Cardiac fibroblast (primary cell): ENCODE results near the gene PHLDB3.

Experiments
- DNase-seq, 2 donors: peaks; one replicate each; pipeline versions ENCODE4 v3.0.0 to v3.0.0-alpha.2; 2010; ENCODE audit warnings: low read depth in 2 of 2
- H3K4me3 ChIP-seq, 2 donors: replicated peaks in 1 of 2; 1 replicate in 1 of 2; 2 replicates in 1 of 2; pipeline ENCODE4 v1.5.1; 2011; ENCODE audit warnings: low read depth in 2 of 2, low read length in 2 of 2, mild to moderate bottlenecking in 2 of 2, moderate library complexity in 1 of 2
- TF ChIP-seq, protein P1 (sequence below): IDR thresholded peaks from one replicate; pipeline ENCODE4 v1.5.1; 2011; ENCODE audit warnings: low read depth, mild to moderate bottlenecking, low read length, inconsistent platforms

Gene PHLDB3

GRCh38 chr19:43534816-43535761 is 30.5 kb upstream of the PHLDB3 start:
- DNase-seq: peak; percentile 64 to 79
- TF ChIP-seq, protein P1, sequence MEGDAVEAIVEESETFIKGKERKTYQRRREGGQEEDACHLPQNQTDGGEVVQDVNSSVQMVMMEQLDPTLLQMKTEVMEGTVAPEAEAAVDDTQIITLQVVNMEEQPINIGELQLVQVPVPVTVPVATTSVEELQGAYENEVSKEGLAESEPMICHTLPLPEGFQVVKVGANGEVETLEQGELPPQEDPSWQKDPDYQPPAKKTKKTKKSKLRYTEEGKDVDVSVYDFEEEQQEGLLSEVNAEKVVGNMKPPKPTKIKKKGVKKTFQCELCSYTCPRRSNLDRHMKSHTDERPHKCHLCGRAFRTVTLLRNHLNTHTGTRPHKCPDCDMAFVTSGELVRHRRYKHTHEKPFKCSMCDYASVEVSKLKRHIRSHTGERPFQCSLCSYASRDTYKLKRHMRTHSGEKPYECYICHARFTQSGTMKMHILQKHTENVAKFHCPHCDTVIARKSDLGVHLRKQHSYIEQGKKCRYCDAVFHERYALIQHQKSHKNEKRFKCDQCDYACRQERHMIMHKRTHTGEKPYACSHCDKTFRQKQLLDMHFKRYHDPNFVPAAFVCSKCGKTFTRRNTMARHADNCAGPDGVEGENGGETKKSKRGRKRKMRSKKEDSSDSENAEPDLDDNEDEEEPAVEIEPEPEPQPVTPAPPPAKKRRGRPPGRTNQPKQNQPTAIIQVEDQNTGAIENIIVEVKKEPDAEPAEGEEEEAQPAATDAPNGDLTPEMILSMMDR: peak; percentile 81
- H3K4me3 ChIP-seq: no peak overlapping the region

- TF ChIP-seq, protein P1: no peak
- peak overlapping the region; percentile 34 to 49 for H3K4me3 ChIP-seq
- DNase-seq: no peak
These were observed 29.8 kb upstream of the PHLDB3 start for GRCh38 chr19:43534305-43534815.

DNA sequence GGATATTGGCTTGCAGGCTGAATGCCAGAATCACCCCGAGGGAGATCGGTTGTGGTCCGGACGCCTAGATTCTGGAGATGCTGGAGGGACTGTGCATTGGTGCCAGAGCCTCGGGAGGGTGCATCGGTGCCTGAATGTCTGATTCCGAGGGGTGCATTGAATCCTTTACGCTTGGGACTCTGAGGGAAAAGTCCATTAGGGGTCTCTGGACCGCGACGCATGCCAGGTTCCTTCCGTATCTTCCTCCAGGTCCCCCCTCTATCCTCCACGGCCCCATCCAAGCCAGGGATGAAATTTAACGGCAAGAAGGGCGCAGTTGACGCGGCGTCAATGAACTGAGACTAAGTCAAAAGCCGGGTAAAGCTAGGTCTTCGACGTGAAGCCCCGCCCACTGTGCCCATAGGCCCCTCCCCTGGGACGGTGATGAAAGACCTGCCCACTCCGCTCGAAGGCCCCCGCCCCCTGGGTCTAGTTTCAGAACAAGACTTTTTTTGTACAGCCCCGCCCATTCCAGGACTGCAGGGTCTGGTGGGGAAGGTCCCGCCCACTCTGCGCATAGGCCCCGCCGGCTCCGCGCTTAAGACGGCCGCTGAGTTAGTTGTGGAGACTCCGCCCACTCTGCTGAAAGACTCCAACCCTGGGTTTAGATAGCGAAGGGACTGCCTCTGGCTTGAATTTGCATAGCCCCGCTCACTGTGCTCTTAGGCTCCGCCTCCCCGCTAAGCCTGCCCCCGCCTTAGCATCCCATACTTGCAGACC is 29.2 kb upstream of the PHLDB3 start:
- peak overlapping the region; percentile 60 to 63 for H3K4me3 ChIP-seq
- TF ChIP-seq, protein P1: no peak
- DNase-seq: peak; percentile 100

- peak; percentile 93 to 97 for DNase-seq
- H3K4me3 ChIP-seq: peak within 1 kb of the TSS; percentile 60 to 63
- TF ChIP-seq, protein P1: no peak
These were observed 28.5 kb upstream of the PHLDB3 start, which contains the start of gene ZNF575 for GRCh38 chr19:43532962-43533545. Gene ZNF575 (plus strand): TSS chr19:43533188. CDS start chr19:43534423, 1,235 bp downstream.

GRCh38 chr19:43532571-43532961 is 28.0 kb upstream of the PHLDB3 start:
- TF ChIP-seq, protein P1: no peak
- DNase-seq: no peak
- peak overlapping the region; percentile 60 to 63 for H3K4me3 ChIP-seq

- no peak overlapping the region for H3K4me3 ChIP-seq
- TF ChIP-seq, protein P1: no peak
- DNase-seq: peak in 1 of 2 donors; percentile 34
These were observed 23.5 kb upstream of the PHLDB3 start for GRCh38 chr19:43527860-43528622.
